ENCODE measurements around the gene SLAMF9.

SLAMF9 gene

DNA sequence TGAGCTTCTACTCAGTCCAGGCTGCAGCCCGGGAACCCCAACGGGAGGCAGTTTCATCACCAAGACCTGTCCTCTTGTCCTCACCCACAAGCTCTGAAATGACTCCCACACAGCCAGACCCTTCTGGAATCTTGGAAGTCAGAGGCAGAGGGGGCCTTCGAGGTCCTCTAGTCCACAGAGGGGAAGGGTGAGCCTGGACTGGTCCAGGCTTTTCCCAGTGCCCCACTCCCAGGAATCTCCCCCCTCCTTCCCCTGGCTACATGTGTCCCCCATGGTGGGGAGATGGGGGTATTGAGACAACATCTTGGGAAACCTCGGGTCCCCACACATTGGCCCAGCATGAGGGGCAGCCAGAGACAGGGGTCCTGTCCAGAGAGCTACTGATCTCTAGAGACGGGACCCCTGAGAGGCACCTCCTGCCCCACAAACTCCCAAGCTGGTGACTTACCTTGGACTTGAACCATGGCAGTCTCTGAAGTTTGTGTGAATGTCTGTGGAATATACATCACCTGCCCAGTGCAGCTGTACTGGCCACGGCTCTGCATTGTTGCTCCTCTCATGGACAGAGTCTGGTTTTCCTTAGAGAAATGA is 19.4 kb upstream of the SLAMF9 start:
- Histone ChIP-seq H3K4me2 (ENCODE audit: low read length) (no peak overlapping the region), H3K9me3 (ENCODE audit: insufficient read depth, low read length) (no peaks in the 10 kb centered on the region), H3K4me3 (ENCODE audit: low read length) (no peak overlapping the region), H3K27ac (ENCODE audit: low read length) (no peak overlapping the region), H3K9ac (ENCODE audit: low read length) (no peak overlapping the region), H3K4me1 (ENCODE audit: low read length) (peaks cover 18% of the 10 kb centered on the region), H3K27me3 (ENCODE audit: low read depth, low read length) (peaks cover 39% of the 10 kb centered on the region), H3K79me2 (ENCODE audit: low read length) (no peaks in the 10 kb centered on the region), H3K36me3 (replicated peaks; ENCODE audit: low read depth, low read length) (no peaks in the 10 kb centered on the region), H2AFZ (ENCODE audit: low read depth, low read length) (no peak overlapping the region), H4K20me1 (ENCODE audit: insufficient read depth, low read length) (no peaks in the 10 kb centered on the region)
- TF ChIP-seq EZH2phosphoT487 (IDR thresholded peaks at IDR 0.05; ENCODE audit: low read depth): no peak
- TF ChIP-seq, protein P1, sequence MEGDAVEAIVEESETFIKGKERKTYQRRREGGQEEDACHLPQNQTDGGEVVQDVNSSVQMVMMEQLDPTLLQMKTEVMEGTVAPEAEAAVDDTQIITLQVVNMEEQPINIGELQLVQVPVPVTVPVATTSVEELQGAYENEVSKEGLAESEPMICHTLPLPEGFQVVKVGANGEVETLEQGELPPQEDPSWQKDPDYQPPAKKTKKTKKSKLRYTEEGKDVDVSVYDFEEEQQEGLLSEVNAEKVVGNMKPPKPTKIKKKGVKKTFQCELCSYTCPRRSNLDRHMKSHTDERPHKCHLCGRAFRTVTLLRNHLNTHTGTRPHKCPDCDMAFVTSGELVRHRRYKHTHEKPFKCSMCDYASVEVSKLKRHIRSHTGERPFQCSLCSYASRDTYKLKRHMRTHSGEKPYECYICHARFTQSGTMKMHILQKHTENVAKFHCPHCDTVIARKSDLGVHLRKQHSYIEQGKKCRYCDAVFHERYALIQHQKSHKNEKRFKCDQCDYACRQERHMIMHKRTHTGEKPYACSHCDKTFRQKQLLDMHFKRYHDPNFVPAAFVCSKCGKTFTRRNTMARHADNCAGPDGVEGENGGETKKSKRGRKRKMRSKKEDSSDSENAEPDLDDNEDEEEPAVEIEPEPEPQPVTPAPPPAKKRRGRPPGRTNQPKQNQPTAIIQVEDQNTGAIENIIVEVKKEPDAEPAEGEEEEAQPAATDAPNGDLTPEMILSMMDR (IDR thresholded peaks at IDR 0.05; ENCODE audit: low read depth, low read length): no peak

DNA sequence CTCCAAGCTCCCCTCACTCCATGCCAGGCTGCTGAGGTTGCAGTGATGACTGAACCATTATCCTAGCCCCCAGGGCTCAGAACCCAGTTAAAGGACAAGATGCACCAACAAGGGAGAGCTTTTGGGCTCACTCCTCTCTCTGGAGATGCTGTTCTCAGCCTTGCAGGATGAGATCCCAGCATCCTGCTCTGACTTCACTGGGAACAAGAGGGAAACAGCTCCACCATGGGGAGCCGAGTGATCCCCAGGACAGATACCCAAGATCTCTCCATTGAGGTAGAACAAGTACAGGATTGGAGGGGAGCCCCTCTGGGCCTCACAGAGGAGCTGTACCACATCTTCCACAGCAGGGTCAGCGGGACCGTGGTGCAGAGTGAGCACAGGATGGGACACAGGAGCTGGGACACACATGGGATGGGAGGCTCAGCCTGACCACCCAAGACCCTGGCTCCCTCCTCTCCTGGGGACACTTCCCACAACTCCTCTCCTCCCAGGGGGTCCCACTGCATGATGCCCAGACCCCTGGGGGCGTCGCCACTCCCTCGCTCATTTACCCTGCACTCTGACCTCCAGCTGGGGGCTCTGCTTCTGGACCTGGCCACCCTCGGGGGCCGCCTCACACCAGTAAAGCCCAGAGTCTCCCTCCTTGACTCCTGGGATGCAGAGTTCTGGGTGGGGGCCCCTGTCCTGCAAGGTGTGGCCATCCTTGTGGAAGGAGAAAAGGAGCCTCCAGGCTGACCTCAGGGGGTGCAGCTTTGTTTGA is 18.6 kb upstream of the SLAMF9 start:
- Histone ChIP-seq H2AFZ (ENCODE audit: low read depth, low read length) (no peak overlapping the region), H3K4me1 (ENCODE audit: low read length) (peaks cover 25% of the 10 kb centered on the region), H4K20me1 (ENCODE audit: insufficient read depth, low read length) (no peaks in the 10 kb centered on the region), H3K4me3 (ENCODE audit: low read length) (no peak overlapping the region), H3K27me3 (ENCODE audit: low read depth, low read length) (peaks cover 31% of the 10 kb centered on the region), H3K4me2 (ENCODE audit: low read length) (no peak overlapping the region), H3K9ac (ENCODE audit: low read length) (no peak overlapping the region), H3K79me2 (ENCODE audit: low read length) (no peaks in the 10 kb centered on the region), H3K27ac (ENCODE audit: low read length) (no peak overlapping the region), H3K36me3 (replicated peaks; ENCODE audit: low read depth, low read length) (no peaks in the 10 kb centered on the region), H3K9me3 (ENCODE audit: insufficient read depth, low read length) (no peaks in the 10 kb centered on the region)
- TF ChIP-seq, protein P1 (IDR thresholded peaks at IDR 0.05; ENCODE audit: low read depth, low read length): no peak
- TF ChIP-seq EZH2phosphoT487 (IDR thresholded peaks at IDR 0.05; ENCODE audit: low read depth): no peak

DNA sequence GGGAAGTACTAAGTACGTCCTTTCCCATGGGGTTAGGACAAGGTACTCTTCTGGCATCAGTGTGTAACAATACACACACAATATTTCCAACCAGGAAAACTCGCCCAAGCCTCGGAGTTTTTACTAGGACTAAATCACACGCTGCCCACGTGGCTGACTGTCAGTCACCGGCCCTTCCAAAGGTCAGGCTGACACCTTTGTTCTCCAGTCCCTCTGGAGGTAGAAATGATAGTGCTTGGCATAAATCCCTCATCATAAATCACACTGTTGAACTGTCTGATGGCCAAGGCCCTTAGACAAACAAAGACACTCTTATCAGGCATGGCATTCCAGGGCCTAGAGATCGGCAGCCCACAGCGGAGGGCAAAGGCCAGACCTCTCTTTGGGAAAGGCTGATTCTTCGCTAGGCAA is 16.9 kb upstream of the SLAMF9 start:
- peaks cover 25% of the 10 kb centered on the region for H3K27me3 ChIP-seq (ENCODE audit: low read depth, low read length)
- H3K79me2 ChIP-seq (ENCODE audit: low read length): no peaks in the 10 kb centered on the region
- no peak overlapping the region for H3K4me2 ChIP-seq (ENCODE audit: low read length)
- H3K36me3 ChIP-seq (replicated peaks; ENCODE audit: low read depth, low read length): peaks cover 3% of the 10 kb centered on the region
- no peaks in the 10 kb centered on the region for H4K20me1 ChIP-seq (ENCODE audit: insufficient read depth, low read length)
- no peak overlapping the region for H2AFZ ChIP-seq (ENCODE audit: low read depth, low read length)
- no peak overlapping the region for H3K9ac ChIP-seq (ENCODE audit: low read length)
- H3K9me3 ChIP-seq (ENCODE audit: insufficient read depth, low read length): no peaks in the 10 kb centered on the region
- TF ChIP-seq, protein P1 (IDR thresholded peaks at IDR 0.05; ENCODE audit: low read depth, low read length): no peak
- TF ChIP-seq EZH2phosphoT487 (IDR thresholded peaks at IDR 0.05; ENCODE audit: low read depth): no peak
- no peak overlapping the region for H3K27ac ChIP-seq (ENCODE audit: low read length)
- H3K4me3 ChIP-seq (ENCODE audit: low read length): no peak overlapping the region
- peaks cover 29% of the 10 kb centered on the region for H3K4me1 ChIP-seq (ENCODE audit: low read length)

DNA sequence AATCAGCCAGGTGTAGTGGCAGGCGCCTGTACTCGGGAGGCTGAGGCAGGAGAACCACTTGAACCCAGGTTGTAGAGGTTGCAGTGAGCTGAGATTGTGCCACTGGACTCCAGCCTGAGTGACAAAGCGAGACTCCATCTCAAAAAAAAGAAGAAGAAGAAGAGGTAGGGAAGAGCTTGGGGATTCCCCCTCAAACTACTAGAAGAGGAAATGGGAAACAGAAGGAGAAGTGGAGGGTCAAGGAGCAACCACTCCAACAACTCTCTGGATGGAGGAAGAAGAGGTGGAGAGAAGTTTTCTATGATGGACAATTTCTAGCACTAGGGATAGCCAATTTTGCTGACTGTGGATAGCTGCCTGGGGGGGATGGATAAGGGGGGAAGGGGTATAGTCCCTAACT is 14.9 kb upstream of the SLAMF9 start:
- H3K9me3 ChIP-seq (ENCODE audit: insufficient read depth, low read length): no peaks in the 10 kb centered on the region
- H3K4me3 ChIP-seq (ENCODE audit: low read length): peak overlapping the region; percentile 25; the same call in 1 of the 2 replicates
- H3K4me2 ChIP-seq (ENCODE audit: low read length): peak overlapping the region; percentile 52
- no peaks in the 10 kb centered on the region for H4K20me1 ChIP-seq (ENCODE audit: insufficient read depth, low read length)
- H3K27me3 ChIP-seq (ENCODE audit: low read depth, low read length): peaks cover 7% of the 10 kb centered on the region; the same call in 1 of the 2 replicates
- H3K9ac ChIP-seq (ENCODE audit: low read length): peak overlapping the region; percentile 44; the same call in 1 of the 2 replicates
- peak overlapping the region; percentile 69 for H3K27ac ChIP-seq (ENCODE audit: low read length)
- H3K36me3 ChIP-seq (replicated peaks; ENCODE audit: low read depth, low read length): peaks cover 3% of the 10 kb centered on the region
- H3K79me2 ChIP-seq (ENCODE audit: low read length): no peaks in the 10 kb centered on the region
- peaks cover 29% of the 10 kb centered on the region for H3K4me1 ChIP-seq (ENCODE audit: low read length)
- H2AFZ ChIP-seq (ENCODE audit: low read depth, low read length): no peak overlapping the region
- TF ChIP-seq, protein P1 (IDR thresholded peaks at IDR 0.05; ENCODE audit: low read depth, low read length): no peak
- no peak for TF ChIP-seq EZH2phosphoT487 (IDR thresholded peaks at IDR 0.05; ENCODE audit: low read depth)

All from OCI-LY3 (cell line).